Gastrocnemius medialis (tissue), 4 donors: ENCODE results near the gene AKNA.

Experiments used
- CTCF ChIP-seq, 5 experiments: fragments of 450-650 bp in 3 of 5; fragments of 200-600 bp in 2 of 5; sonication (generic) in 2 of 5; IDR thresholded peaks in 4 of 5; conservative IDR thresholded peaks in 1 of 5; 1 replicate in 4 of 5; 2 replicates in 1 of 5; pipeline ENCODE4 v1.5.1; 2016 to 2019; ENCODE audit warnings: antibody characterized with exemption in 5 of 5, mild to moderate bottlenecking in 3 of 5, moderate library complexity in 3 of 5
- POLR2A ChIP-seq, 2 donors: fragments of 450-650 bp; IDR thresholded peaks; one replicate each; pipeline ENCODE4 v1.6.1; 2017; ENCODE audit warnings: antibody characterized with exemption in 2 of 2, mild to moderate bottlenecking in 2 of 2, moderate library complexity in 2 of 2

DNA sequence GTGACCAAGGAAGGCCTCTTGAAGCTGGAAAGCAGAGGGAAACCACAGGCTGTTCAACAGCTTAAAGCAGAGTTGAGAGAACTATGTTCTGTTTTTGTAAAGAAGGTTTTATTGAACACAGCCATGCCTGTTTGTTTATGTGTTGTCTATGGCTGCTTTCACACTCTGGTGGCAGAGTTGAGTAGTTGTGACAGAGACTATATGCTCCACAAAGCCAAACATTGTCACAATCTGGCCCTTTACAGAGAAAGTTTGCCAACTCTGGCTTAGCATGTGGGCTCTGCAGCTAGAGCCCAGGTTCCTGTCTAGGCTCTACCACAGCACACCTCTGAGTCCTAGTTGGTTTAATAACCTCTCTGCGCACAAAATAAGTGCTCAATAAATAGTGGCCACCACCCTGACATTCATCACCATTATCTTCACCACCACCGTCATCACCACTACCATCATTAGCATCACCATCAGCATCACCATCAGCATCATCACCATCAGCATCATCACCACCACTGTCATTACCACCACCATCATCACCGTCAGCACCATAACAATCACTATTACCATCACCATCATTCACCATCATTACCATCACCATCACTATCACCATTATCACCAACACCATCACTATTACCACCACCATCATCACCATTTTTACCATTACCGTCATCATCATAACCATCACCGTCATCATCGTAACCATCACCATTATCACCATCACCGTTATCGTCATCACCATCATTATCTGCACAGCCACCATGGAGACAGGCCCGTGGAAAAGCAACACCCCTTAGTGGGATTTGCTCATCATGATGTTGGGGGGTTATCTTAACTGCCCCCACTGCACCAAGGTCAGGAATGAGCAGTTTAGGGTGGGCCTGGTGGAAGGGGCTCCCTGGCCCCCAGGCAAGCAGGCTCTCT lies 18.3 kb downstream of the AKNA start:
- no peak for TF ChIP-seq CTCF (IDR thresholded peaks at IDR 0.05 in 4 of 5, conservative IDR thresholded peaks at IDR 0.05 in 1 of 5)
- TF ChIP-seq POLR2A (IDR thresholded peaks at IDR 0.05), result no peak
